Hepatocyte (in vitro differentiated cells): ENCODE measurements around the gene SCAI. TPM values are rescaled to one million over a fixed set of nuclear protein-coding genes. Genes with fewer than 3 reads are reported as not detected.
"Not testable (repeated sequence)": the region's sequence is repeated elsewhere in the genome, so short reads cannot be mapped to it uniquely, and the experiment has no call there.

Experiments
- DNase-seq: peaks from one replicate; pipeline ENCODE4 v3.0.0-alpha.2; 2016; ENCODE audit warnings: low spot score
- H2AFZ ChIP-seq: fragments of 200-600 bp; sonication (generic); 2 replicates; pipeline ENCODE4 v1.6.0; 2016; ENCODE audit warnings: antibody characterized with exemption, mild to moderate bottlenecking
- H3K27ac ChIP-seq: fragments of 200-600 bp; sonication (generic); 2 replicates; pipeline ENCODE4 v1.5.1; 2016; ENCODE audit warnings: mild to moderate bottlenecking
- H3K27me3 ChIP-seq: fragments of 200-600 bp; sonication (generic); 2 replicates; pipeline ENCODE4 v1.6.1; 2016
- H3K36me3 ChIP-seq: fragments of 200-600 bp; sonication (generic); replicated peaks from 2 replicates; pipeline ENCODE4 v1.5.1; 2016; ENCODE audit warnings: low read depth; ENCODE audit not compliant: insufficient read depth
- H3K4me1 ChIP-seq: fragments of 200-600 bp; sonication (generic); 2 replicates; pipeline ENCODE4 v1.5.1; 2016; ENCODE audit warnings: mild to moderate bottlenecking, moderate library complexity; ENCODE audit not compliant: insufficient read depth
- H3K4me2 ChIP-seq: fragments of 200-600 bp; sonication (generic); 2 replicates; pipeline ENCODE4 v1.6.0; 2016
- H3K4me3 ChIP-seq: fragments of 200-600 bp; sonication (generic); 2 replicates; pipeline ENCODE4 v1.5.1; 2016; ENCODE audit warnings: mild to moderate bottlenecking
- H3K79me2 ChIP-seq: fragments of 200-600 bp; sonication (generic); 2 replicates; pipeline ENCODE4 v1.6.0; 2017; ENCODE audit warnings: mild to moderate bottlenecking
- H3K9me2 ChIP-seq: fragments of 200-600 bp; sonication (generic); replicated peaks from 2 replicates; pipeline ENCODE4 v1.6.0; 2017; ENCODE audit warnings: mild to moderate bottlenecking; ENCODE audit not compliant: insufficient read depth
- H3K9me3 ChIP-seq: fragments of 200-600 bp; sonication (generic); 2 replicates; pipeline ENCODE4 v1.5.1; 2016; ENCODE audit warnings: low read depth, mild to moderate bottlenecking
- H4K20me1 ChIP-seq: fragments of 200-600 bp; sonication (generic); 2 replicates; pipeline ENCODE4 v1.6.0; 2016; ENCODE audit warnings: mild to moderate bottlenecking; ENCODE audit not compliant: insufficient read depth, poor library complexity, severe bottlenecking
- EZH2 ChIP-seq: fragments of 200-600 bp; sonication (generic); IDR thresholded peaks from 2 replicates; pipeline ENCODE4 v1.6.1; 2016; ENCODE audit warnings: antibody characterized with exemption, mild to moderate bottlenecking, borderline replicate concordance
- EZH2phosphoT487 ChIP-seq: fragments of 200-600 bp; sonication (generic); IDR thresholded peaks from one replicate; pipeline ENCODE4 v1.6.1; 2018; ENCODE audit warnings: antibody characterized with exemption, mild to moderate bottlenecking, low read depth, moderate library complexity; ENCODE audit not compliant: unreplicated experiment, severe bottlenecking
- WGBS: methylation state at CpG from one replicate; pipeline ENCODE4 v1.1.6; 2016; ENCODE audit warnings: low lambda C conversion rate; ENCODE audit errors: missing lambda C conversion rate; 5-methylcytosine and 5-hydroxymethylcytosine counted together
- polyA plus RNA-seq: library from polyadenylated mRNA; unstranded; fragments of >200 nt; fragmentation: Nextera tagmentation; extraction: Ambion mirVana; gene quantifications from 2 replicates; pipeline ENCODE4 v1.2.1, GENCODE V29; 2016
- total RNA-seq: library from RNA; depleted of rRNA; stranded (reverse); fragments of >200 nt; gene quantifications from 2 replicates; pipeline ENCODE4 v1.2.3, GENCODE V29; 2014
- TF ChIP-seq, protein P1 (sequence below): fragments of 200-600 bp; sonication (generic); IDR thresholded peaks from 2 replicates; pipeline ENCODE4 v1.5.1; 2016; ENCODE audit warnings: antibody characterized with exemption, mild to moderate bottlenecking; ENCODE audit not compliant: poor library complexity

Gene SCAI
- total and polyA plus RNA-seq, 2 experiments from 2014 or later, result 0.97 to 10.5 TPM

DNA sequence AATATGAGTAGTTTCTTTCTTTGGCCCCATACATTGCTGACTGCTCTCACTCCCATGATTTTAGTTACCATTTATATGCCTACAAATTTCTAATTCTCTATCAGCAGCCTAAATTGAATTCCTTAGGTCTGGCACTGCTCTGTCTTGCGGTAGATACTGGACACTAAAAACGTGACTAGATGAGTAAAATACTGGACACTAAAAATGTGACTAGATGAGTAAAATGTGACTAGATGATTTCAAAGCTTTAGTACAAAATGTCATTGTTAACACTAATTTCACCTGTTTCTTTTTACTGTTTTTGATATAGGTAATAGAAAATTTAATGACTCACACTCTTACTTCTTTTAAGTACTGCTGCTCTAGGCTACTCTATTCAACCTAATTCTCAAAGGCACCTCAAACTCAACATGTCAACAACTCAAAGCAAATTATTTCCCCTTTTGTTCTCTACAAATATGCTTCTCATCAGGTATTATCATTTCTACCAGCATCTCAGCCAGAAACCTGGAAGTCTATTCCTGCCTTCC lies 171.0 kb downstream of the SCAI start:
- no peaks in the 10 kb centered on the region for H4K20me1 ChIP-seq
- no peak for TF ChIP-seq EZH2
- no peak for TF ChIP-seq EZH2phosphoT487
- TF ChIP-seq, protein P1, sequence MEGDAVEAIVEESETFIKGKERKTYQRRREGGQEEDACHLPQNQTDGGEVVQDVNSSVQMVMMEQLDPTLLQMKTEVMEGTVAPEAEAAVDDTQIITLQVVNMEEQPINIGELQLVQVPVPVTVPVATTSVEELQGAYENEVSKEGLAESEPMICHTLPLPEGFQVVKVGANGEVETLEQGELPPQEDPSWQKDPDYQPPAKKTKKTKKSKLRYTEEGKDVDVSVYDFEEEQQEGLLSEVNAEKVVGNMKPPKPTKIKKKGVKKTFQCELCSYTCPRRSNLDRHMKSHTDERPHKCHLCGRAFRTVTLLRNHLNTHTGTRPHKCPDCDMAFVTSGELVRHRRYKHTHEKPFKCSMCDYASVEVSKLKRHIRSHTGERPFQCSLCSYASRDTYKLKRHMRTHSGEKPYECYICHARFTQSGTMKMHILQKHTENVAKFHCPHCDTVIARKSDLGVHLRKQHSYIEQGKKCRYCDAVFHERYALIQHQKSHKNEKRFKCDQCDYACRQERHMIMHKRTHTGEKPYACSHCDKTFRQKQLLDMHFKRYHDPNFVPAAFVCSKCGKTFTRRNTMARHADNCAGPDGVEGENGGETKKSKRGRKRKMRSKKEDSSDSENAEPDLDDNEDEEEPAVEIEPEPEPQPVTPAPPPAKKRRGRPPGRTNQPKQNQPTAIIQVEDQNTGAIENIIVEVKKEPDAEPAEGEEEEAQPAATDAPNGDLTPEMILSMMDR, result no peak
- 99% methylated on average over 2 of the region's 2 CpGs for WGBS
- DNase-seq, result no peak
- H2AFZ ChIP-seq, result no peak overlapping the region
- H3K27me3 ChIP-seq, result no peaks in the 10 kb centered on the region
- H3K9me2 ChIP-seq, result no peaks in the 10 kb centered on the region
- H3K9me3 ChIP-seq, result no peaks in the 10 kb centered on the region
- H3K79me2 ChIP-seq, result no peaks in the 10 kb centered on the region
- no peak overlapping the region for H3K4me3 ChIP-seq
- H3K4me1 ChIP-seq, result no peaks in the 10 kb centered on the region
- H3K4me2 ChIP-seq, result no peak overlapping the region
- H3K36me3 ChIP-seq, result no peaks in the 10 kb centered on the region
- no peak overlapping the region for H3K27ac ChIP-seq

DNA sequence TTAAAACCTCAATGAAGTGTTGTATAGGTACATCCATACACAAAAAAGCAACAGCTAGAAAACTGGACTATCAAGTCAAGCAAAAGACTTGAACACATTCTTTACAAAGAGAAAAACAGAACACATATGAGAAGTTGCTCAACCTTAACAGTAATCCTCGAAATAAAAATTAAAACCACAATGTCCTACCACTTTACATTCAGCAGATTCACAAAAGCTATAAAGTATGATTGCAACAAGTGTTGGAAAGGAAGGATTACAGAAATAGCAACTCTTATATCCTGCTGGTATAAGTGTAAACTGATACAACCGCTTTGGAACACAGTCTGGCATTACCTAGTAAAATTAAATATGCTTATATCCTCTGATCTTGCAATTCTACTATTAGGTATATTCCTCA lies 173.9 kb downstream of the SCAI start:
- H3K27ac ChIP-seq, result no peak overlapping the region
- no peaks in the 10 kb centered on the region for H3K27me3 ChIP-seq
- TF ChIP-seq, protein P1, result no peak
- TF ChIP-seq EZH2phosphoT487 (no peak), EZH2 (no peak)
- H3K9me3 ChIP-seq, result no peaks in the 10 kb centered on the region
- H3K4me3 ChIP-seq, result no peak overlapping the region
- no peaks in the 10 kb centered on the region for H3K36me3 ChIP-seq
- H3K9me2 ChIP-seq, result no peaks in the 10 kb centered on the region
- H3K79me2 ChIP-seq, result no peaks in the 10 kb centered on the region
- no peak for DNase-seq
- H3K4me1 ChIP-seq, result peaks cover 4% of the 10 kb centered on the region
- H2AFZ ChIP-seq, result no peak overlapping the region
- H4K20me1 ChIP-seq, result no peaks in the 10 kb centered on the region
- no peak overlapping the region for H3K4me2 ChIP-seq
- 86% methylated on average over 2 of the region's 2 CpGs for WGBS

DNA sequence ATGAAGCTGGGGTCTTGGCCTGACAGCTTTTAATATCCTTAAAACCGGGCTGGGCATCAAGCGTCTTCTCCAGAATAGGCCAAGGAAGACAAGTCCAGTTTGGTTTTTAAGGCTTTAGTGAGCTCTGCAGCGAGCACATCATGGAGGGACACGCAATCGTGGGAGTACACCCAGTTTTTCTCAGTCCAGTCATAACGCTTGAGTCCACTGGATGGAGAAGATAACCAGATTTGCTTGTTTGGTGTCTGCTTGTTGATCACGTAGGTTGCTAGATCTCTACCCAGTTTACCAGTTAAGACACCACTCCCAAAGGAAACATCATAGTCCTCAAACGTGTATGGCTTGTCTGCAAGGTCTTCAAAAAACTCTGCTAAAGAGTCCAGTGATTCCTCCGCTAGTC lies 175.1 kb downstream of the SCAI start:
- Histone ChIP-seq H3K4me3 (no peak overlapping the region), H3K9me2 (no peaks in the 10 kb centered on the region), H3K27me3 (no peaks in the 10 kb centered on the region), H3K27ac (no peak overlapping the region), H2AFZ (no peak overlapping the region), H3K9me3 (no peaks in the 10 kb centered on the region), H3K36me3 (no peaks in the 10 kb centered on the region), H4K20me1 (no peaks in the 10 kb centered on the region), H3K79me2 (no peaks in the 10 kb centered on the region), H3K4me1 (peaks cover 4% of the 10 kb centered on the region), H3K4me2 (no peak overlapping the region)
- 96% methylated on average over 9 of the region's 9 CpGs for WGBS
- DNase-seq, result no peak
- TF ChIP-seq EZH2phosphoT487 (no peak), EZH2 (no peak)
- TF ChIP-seq, protein P1, result no peak

DNA sequence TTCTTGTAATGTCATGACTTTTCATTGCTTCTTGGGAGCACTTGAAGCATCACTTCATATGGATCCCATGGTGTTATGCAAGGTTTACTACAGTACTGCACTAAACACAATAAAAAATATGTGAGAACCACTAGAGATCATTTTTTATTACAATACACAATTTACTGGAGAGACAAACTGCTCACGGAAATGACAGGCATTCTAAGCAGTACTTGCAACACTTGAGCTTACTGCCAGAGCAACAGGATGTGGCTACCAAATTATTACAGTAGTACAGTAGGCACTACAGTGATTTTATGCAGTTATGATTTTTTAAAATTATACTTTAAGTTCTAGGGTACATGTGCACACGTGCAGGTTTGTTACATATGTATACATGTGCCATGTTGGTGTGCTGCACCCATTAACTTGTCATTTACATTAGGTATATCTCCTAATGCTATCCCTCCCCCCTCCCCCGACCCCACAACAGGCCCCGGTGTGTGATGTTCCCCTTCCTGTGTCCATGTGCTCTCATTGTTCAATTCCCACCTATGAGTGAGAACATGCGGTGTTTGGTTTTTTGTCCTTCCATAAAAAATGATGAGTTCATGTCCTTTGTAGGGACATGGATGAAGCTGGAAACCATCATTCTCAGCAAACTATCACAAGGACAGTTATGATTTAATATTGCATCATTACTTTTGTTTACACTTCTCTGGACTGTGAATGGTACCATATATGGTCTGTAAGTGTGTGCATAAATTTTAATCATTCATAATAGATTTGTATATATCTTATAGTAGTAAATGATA lies 177.4 kb downstream of the SCAI start:
- H3K9me2 ChIP-seq, H3K4me1 ChIP-seq, H2AFZ ChIP-seq, H3K4me3 ChIP-seq, H4K20me1 ChIP-seq, DNase-seq, H3K9me3 ChIP-seq, H3K4me2 ChIP-seq, H3K27ac ChIP-seq, H3K27me3 ChIP-seq, H3K79me2 ChIP-seq, H3K36me3 ChIP-seq: not testable (repeated sequence)
- 83% methylated on average over 4 of the region's 5 CpGs for WGBS
